GM12873 (cell line): ENCODE data around the gene NTPCR.

Experiments
- CTCF ChIP-seq: IDR thresholded peaks from 2 replicates; pipeline ENCODE4 v1.5.1; 2012; ENCODE audit warnings: low read depth, mild to moderate bottlenecking, moderate library complexity, low read length, control low read depth; ENCODE audit not compliant: insufficient read depth; ENCODE audit errors: missing control alignments

The NTPCR gene

DNA sequence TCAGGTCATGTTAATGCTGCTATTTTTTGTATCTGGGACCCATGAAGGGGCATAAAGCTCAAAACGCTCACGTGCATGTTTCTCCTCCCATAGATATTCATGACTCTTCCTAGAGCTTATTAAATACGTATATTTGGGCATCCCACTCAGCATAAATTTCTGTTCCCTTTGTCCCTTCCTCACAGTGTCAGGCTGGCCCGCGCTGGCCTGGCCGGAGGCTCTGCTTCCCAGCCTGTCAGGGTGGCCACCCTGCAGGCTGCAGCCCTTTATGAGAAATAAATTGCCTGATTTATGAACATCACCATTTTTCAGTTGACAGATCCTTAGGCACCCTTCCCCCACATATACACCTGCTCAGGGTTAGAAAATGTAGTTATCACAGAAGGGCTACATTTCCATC, 44.0 kb upstream of the NTPCR start:
- no peak for TF ChIP-seq CTCF

DNA sequence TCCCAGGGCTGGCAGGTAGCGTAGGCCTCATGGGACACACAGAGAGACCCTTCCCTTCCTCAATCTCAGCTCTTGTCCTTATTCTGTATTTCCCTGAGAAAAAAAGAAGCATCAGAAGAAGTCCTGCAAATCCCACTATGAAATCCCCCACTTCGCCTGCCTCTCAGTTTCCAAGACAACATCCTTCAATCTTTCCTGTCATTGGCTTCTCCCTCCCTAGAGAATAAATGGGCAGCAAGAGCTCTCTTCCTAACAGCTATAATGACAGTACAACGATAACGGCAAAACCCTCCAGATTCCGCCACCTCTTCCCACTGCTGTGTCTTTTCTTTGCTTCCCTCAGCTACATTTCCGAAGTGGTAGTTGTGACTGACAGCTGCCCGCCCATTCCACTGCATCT, 41.6 kb upstream of the NTPCR start:
- TF ChIP-seq CTCF: no peak

DNA sequence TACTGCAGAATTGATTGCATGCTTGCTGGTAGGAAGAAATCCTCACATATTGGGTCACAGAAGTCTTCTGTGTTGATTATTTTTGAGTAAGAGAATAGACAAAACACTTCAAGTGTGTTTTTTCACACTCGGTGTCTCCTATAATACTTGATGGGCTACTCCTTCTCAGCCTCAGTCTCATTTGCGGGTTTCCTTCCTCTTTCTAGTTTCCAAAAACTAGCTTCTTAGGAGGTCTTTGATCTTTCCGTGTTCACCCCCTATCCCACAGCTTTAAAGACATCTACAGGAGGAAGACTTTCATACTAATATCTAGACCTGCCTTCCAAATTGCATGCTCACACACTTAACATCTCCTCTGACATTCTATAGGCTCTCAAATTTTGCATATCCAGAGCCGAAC, 40.7 kb upstream of the NTPCR start:
- no peak for TF ChIP-seq CTCF

DNA sequence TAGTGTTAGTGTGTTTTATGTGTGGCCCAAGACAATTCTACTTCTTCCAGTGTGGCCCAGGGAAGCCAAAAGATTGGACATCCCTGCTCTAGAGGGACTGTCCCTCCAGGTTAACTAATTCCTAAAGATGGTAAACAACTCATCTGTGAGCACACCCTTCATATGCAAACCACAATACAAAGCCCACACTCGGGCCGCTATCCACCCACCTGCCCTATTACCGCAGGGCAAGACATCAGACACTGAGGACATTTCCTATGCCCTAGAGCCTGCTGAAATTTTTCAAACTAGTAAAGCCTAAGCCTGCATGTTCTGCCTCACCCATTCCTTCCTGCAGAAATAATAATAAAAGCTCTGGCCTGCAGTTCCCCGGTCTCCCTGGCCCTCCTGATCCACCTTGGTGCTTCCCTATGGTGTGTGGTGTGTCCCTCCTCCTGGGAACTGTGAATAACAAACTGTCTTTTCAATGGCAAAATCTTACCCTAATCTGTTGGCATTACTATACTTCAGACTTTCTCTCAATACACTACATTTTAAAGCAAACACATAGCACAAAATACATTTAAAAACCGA, 39.3 kb upstream of the NTPCR start:
- no peak for TF ChIP-seq CTCF

DNA sequence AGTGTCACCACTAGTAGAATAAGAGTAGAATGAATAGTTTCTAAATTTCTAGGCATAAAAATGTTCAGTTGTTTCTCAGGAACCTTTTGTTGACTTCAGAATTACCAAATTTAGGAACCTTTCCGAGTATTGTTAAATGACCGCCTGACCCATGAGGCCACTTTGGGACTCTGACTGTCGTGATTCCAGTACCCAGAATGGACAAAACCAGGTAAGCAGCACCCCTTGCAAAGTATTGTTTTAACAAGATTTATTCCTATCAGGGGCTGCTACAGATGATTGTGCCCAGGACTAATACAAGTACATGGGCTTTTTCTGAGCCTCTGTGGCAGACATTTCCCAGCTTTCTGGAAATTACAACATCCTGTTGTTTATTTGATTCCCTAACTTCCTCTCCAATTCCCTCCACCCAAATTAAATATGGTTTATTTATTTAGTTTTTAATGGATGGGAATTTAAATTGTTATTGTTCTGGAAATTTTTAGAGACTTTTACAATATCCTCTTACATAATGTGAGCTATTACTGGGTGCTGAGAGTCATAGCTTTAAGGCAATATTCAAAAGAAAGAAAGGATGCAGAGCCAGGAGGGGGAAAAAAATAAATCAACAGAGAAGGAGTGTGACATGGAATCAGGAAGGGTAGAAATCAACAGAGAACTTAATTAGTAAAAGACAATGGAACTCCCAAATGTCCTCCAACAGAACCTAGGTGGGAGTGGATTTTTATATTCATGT, 37.4 kb upstream of the NTPCR start:
- no peak for TF ChIP-seq CTCF

DNA sequence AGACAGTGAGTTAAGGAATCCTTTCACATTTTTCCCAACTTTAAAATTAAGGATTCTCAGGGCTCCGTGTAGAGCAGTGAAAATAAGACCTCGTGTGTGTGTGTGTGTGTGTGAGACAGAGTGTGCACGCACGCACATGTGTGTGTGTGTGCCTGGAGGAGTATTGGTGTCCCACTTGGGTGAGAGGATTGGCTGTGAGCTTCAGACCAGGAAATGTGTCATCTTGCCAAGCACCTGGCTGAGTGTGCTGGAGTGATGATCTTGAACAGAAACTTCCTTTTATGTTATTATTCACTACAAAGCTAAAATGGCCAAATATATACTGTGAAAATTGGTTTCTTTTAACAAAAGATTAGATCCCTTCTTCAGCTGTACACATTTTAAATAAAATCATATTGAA, 35.2 kb upstream of the NTPCR start:
- TF ChIP-seq CTCF: no peak

GRCh38 chr1:232917053-232917452, 33.4 kb upstream of the NTPCR start:
- no peak for TF ChIP-seq CTCF
